Measurements from ENCODE around the gene LTB4R.
A peak's percentile ranks its signal among the peaks of the same experiment; 100 is the strongest.

DNA sequence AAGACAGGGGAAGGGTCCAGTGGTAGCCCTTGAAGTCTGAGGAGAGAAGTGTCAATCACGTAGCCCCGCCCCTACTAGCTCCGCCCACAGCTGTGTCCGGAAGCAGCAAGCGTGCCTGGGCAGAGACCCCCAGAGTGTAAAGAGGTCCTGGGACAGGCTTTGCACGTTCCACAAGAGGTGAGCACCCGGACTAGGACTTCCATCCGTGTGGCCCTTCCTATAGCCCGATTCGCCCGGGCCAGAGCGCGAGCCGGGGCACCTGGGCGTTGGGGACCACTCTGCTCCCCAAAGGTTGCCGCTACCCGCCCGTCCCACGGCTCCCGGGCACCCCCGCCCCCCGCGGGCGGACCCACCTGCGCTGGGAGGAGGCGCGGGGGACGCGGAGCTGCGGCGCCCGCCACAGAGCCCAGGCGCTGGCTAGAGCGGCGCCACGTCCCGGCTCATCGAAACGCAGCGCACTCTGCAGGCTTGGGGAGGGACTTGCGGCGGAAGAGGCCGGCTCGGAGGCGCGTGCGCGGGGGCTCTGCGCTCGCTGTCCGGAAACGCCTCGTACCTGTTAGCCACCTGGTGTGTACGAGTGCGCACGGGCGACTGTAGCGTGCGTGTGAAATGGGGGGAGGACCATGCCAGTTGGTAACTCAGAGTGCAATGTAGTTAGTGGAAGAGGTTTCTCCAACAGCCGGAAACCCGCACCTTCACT is 40.0 kb upstream of the LTB4R start, which contains the start of gene RABGGTA:
- TF ChIP-seq, protein P1, sequence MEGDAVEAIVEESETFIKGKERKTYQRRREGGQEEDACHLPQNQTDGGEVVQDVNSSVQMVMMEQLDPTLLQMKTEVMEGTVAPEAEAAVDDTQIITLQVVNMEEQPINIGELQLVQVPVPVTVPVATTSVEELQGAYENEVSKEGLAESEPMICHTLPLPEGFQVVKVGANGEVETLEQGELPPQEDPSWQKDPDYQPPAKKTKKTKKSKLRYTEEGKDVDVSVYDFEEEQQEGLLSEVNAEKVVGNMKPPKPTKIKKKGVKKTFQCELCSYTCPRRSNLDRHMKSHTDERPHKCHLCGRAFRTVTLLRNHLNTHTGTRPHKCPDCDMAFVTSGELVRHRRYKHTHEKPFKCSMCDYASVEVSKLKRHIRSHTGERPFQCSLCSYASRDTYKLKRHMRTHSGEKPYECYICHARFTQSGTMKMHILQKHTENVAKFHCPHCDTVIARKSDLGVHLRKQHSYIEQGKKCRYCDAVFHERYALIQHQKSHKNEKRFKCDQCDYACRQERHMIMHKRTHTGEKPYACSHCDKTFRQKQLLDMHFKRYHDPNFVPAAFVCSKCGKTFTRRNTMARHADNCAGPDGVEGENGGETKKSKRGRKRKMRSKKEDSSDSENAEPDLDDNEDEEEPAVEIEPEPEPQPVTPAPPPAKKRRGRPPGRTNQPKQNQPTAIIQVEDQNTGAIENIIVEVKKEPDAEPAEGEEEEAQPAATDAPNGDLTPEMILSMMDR (conservative IDR thresholded peaks at IDR 0.05 in 1 of 2, IDR thresholded peaks at IDR 0.05 in 1 of 2; ENCODE audit: low read depth in 1 of 2, low read length in 2 of 2): peak; percentile 60
- no peak for TF ChIP-seq EZH2 (IDR thresholded peaks at IDR 0.05; ENCODE audit: low read length, missing control alignments)

Measured in fibroblast of lung (primary cell).